ENCODE data around the gene KLKB1.
"Not testable (repeated sequence)": the region's sequence is repeated elsewhere in the genome, so short reads cannot be mapped to it uniquely, and the experiment has no call there.

Gene KLKB1

DNA sequence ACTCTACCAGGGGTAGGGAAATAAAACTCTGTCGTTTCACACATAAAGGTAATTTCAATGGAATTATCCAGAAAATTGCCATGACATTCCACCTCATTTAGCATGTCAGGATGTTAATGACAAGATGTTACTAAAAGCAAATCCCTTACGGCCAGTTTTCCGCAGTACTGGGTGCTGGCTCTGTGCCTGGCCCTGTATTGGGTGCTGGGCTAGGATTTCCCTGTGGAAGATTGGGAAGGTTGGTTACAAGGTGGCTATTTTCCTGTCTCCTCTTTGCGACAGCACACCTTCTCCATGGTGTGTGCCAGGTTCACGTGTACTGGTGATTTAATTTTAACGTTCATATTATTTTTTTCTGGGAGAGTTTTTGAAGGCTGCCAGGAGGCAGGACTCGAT is 13.1 kb downstream of the KLKB1 start:
- ChIA-PET POLR2A (no interaction called here), CTCF (no interaction called here)
- TF ChIP-seq BHLHE40 (IDR thresholded peaks at IDR 0.05; ENCODE audit: borderline replicate concordance) (no peak), SUZ12 (IDR thresholded peaks at IDR 0.05) (no peak), FOXM1 (IDR thresholded peaks at IDR 0.05; ENCODE audit: borderline replicate concordance) (no peak), CTBP1 (IDR thresholded peaks at IDR 0.05; ENCODE audit: borderline replicate concordance) (no peak), ZNF384 (IDR thresholded peaks at IDR 0.05) (no peak), L3MBTL2 (conservative IDR thresholded peaks at IDR 0.05) (no peak), ARNT (IDR thresholded peaks at IDR 0.05) (no peak), TARDBP (IDR thresholded peaks at IDR 0.05) (no peak), NFRKB (IDR thresholded peaks at IDR 0.05) (no peak), SP1 (IDR thresholded peaks at IDR 0.05) (no peak), FOXA1 (IDR thresholded peaks at IDR 0.05) (no peak), HDGF (IDR thresholded peaks at IDR 0.05; ENCODE audit: borderline replicate concordance) (no peak), FOXK2 (IDR thresholded peaks at IDR 0.05) (no peak), LEF1 (IDR thresholded peaks at IDR 0.05; ENCODE audit: borderline replicate concordance) (no peak), ELF4 (IDR thresholded peaks at IDR 0.05) (no peak)
- TF ChIP-seq, protein P1, sequence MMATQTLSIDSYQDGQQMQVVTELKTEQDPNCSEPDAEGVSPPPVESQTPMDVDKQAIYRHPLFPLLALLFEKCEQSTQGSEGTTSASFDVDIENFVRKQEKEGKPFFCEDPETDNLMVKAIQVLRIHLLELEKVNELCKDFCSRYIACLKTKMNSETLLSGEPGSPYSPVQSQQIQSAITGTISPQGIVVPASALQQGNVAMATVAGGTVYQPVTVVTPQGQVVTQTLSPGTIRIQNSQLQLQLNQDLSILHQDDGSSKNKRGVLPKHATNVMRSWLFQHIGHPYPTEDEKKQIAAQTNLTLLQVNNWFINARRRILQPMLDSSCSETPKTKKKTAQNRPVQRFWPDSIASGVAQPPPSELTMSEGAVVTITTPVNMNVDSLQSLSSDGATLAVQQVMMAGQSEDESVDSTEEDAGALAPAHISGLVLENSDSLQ (IDR thresholded peaks at IDR 0.05): no peak
- no peak for DNase-seq (ENCODE audit: extremely low spot score)

DNA sequence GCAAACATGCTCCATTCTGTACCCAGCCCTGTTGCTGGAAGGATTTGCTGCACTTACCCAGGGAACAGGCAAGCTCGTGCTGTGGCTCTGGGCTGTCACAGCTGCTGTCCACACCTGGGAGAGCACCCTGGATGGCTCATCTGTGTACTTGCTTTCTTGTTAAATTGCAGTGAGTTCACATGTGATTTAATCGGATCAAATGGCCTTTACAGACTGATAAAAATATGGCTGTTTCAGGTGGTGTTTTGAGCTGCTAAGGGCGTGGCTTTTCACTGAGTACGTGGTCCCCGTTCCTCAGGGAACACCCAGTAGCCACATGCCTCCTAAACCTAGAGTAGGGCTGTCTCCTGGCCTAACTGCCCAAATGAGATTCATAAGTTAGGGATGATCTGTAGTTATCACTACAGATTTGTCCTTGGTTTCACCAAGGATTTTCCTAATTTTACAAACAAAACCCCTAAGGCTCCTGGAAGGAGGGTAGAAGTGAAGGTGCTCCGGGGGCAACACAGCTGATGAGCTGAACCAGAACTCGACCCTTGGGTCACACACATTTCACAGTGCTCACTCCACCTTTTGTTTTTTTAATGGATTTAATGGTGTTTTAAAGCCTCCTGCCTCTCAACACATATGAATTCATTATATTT is 13.7 kb downstream of the KLKB1 start:
- no peak for DNase-seq (ENCODE audit: extremely low spot score)
- CTCF ChIA-PET: no interaction called here
- POLR2A ChIA-PET: no interaction called here
- TF ChIP-seq L3MBTL2 (conservative IDR thresholded peaks at IDR 0.05) (no peak), ARNT (IDR thresholded peaks at IDR 0.05) (no peak), ZNF384 (IDR thresholded peaks at IDR 0.05) (no peak)

DNA sequence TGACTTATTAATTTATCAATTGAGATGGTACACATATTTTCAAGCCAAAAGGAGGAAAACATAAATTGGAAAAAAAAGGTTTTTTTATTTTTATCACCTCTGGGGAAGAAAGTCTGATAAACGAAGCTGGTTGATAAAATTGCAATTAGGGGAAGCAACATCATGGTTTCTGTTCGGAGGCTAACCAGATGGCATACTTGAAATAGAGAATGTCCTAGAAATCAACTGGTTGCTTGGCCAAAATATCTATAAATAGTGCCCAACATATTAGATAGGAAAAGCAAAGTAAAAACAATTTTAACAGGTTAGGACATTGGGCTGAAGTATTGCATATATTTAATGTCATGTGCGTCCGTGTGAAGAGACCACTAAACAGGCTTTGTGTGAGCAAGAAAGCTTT is 14.3 kb downstream of the KLKB1 start:
- TF ChIP-seq FOXM1 (IDR thresholded peaks at IDR 0.05; ENCODE audit: borderline replicate concordance) (no peak), ELF4 (IDR thresholded peaks at IDR 0.05) (no peak), HDGF (IDR thresholded peaks at IDR 0.05; ENCODE audit: borderline replicate concordance) (no peak), NFRKB (IDR thresholded peaks at IDR 0.05) (no peak), FOXA1 (IDR thresholded peaks at IDR 0.05) (no peak), SP1 (IDR thresholded peaks at IDR 0.05) (no peak), FOXK2 (IDR thresholded peaks at IDR 0.05) (no peak), TARDBP (IDR thresholded peaks at IDR 0.05) (no peak)
- TF ChIP-seq, protein P1 (IDR thresholded peaks at IDR 0.05): no peak
- CTCF ChIA-PET: no interaction called here
- POLR2A ChIA-PET: no interaction called here
- no peak for DNase-seq (ENCODE audit: extremely low spot score)

DNA sequence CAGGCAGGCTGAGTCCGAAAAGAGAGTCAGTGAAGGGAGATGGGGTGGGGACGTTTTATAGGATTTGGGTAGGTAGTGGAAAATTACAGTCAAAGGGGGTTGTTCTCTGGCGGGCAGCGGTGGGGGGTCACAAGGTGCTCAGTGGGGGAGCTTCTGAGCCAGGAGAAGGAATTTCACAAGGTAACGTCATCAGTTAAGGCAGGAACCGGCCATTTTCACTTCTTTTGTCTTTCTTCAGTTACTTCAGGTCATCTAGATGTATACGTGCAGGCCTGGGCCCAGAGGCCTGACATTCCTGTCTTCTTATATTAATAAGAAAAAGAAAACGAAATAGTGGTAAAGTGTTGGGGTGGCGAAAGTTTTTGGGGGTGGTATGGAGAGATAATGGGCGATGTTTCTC is 14.7 kb downstream of the KLKB1 start:
- DNase-seq (ENCODE audit: extremely low spot score); POLR2A ChIA-PET; CTCF ChIA-PET: not testable (repeated sequence)

DNA sequence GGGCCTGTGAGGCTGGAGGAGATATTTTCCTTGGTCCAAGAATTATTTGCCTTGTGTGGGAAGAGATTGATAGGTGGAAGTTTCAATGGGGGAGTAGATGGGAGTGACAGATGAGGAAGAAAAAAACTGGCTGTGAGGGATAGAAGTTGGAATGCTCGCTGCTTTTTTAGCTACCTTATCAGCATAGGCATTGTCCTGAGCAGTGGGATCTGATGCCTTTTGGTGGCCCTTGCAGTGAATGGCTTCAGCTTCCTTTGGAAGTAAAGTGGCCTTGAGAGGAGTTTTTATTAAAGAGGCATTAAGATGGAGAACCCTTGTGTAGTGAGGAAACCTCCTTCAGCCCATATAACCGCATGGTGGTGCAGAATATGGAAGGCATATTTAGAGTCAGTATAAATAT is 16.0 kb downstream of the KLKB1 start:
- ChIA-PET CTCF (no interaction called here), POLR2A (no interaction called here)
- TF ChIP-seq L3MBTL2 (conservative IDR thresholded peaks at IDR 0.05) (no peak), TARDBP (IDR thresholded peaks at IDR 0.05) (no peak), FOXK2 (IDR thresholded peaks at IDR 0.05) (no peak), BHLHE40 (IDR thresholded peaks at IDR 0.05; ENCODE audit: borderline replicate concordance) (no peak), ARNT (IDR thresholded peaks at IDR 0.05) (no peak), FOXA1 (IDR thresholded peaks at IDR 0.05) (no peak), ZNF384 (IDR thresholded peaks at IDR 0.05) (no peak), SUZ12 (IDR thresholded peaks at IDR 0.05) (no peak), LEF1 (IDR thresholded peaks at IDR 0.05; ENCODE audit: borderline replicate concordance) (no peak), NFRKB (IDR thresholded peaks at IDR 0.05) (no peak), CTBP1 (IDR thresholded peaks at IDR 0.05; ENCODE audit: borderline replicate concordance) (no peak), SP1 (IDR thresholded peaks at IDR 0.05) (no peak), HDGF (IDR thresholded peaks at IDR 0.05; ENCODE audit: borderline replicate concordance) (no peak), FOXM1 (IDR thresholded peaks at IDR 0.05; ENCODE audit: borderline replicate concordance) (no peak), ELF4 (IDR thresholded peaks at IDR 0.05) (no peak)
- TF ChIP-seq, protein P1 (IDR thresholded peaks at IDR 0.05): no peak
- DNase-seq (ENCODE audit: extremely low spot score): no peak

DNA sequence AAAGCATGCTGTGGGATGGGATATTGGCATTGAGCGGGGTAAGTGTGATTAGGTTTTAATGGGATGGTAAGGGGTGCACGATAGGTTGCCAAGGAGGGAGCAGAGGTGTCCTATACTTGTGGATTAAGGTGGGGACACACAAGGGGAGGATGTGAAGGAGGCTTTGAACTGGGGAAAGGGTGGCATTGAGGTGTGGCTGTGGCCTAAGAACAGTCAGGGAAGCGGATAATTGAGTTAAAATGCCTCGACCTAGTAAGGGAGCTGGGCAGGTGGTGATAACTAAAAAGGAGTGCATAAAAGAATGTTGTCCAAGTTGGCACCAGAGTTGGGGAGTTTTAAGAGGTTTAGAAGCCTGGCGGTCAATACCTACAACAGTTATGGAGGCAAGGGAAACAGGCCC is 17.5 kb downstream of the KLKB1 start:
- ChIA-PET CTCF (no interaction called here), POLR2A (no interaction called here)
- DNase-seq (ENCODE audit: extremely low spot score): no peak
- no peak for TF ChIP-seq CTBP1 (IDR thresholded peaks at IDR 0.05; ENCODE audit: borderline replicate concordance)
- no peak for TF ChIP-seq FOXM1 (IDR thresholded peaks at IDR 0.05; ENCODE audit: borderline replicate concordance)
- no peak for TF ChIP-seq ZNF384 (IDR thresholded peaks at IDR 0.05)
- TF ChIP-seq FOXK2 (IDR thresholded peaks at IDR 0.05): no peak
- no peak for TF ChIP-seq NFRKB (IDR thresholded peaks at IDR 0.05)
- TF ChIP-seq FOXA1 (IDR thresholded peaks at IDR 0.05): no peak
- TF ChIP-seq, protein P1 (IDR thresholded peaks at IDR 0.05): no peak
- no peak for TF ChIP-seq LEF1 (IDR thresholded peaks at IDR 0.05; ENCODE audit: borderline replicate concordance)
- no peak for TF ChIP-seq ARNT (IDR thresholded peaks at IDR 0.05)
- no peak for TF ChIP-seq ELF4 (IDR thresholded peaks at IDR 0.05)
- no peak for TF ChIP-seq TARDBP (IDR thresholded peaks at IDR 0.05)
- TF ChIP-seq SP1 (IDR thresholded peaks at IDR 0.05): no peak
- no peak for TF ChIP-seq SUZ12 (IDR thresholded peaks at IDR 0.05)
- no peak for TF ChIP-seq L3MBTL2 (conservative IDR thresholded peaks at IDR 0.05)
- no peak for TF ChIP-seq HDGF (IDR thresholded peaks at IDR 0.05; ENCODE audit: borderline replicate concordance)
- no peak for TF ChIP-seq BHLHE40 (IDR thresholded peaks at IDR 0.05; ENCODE audit: borderline replicate concordance)

DNA sequence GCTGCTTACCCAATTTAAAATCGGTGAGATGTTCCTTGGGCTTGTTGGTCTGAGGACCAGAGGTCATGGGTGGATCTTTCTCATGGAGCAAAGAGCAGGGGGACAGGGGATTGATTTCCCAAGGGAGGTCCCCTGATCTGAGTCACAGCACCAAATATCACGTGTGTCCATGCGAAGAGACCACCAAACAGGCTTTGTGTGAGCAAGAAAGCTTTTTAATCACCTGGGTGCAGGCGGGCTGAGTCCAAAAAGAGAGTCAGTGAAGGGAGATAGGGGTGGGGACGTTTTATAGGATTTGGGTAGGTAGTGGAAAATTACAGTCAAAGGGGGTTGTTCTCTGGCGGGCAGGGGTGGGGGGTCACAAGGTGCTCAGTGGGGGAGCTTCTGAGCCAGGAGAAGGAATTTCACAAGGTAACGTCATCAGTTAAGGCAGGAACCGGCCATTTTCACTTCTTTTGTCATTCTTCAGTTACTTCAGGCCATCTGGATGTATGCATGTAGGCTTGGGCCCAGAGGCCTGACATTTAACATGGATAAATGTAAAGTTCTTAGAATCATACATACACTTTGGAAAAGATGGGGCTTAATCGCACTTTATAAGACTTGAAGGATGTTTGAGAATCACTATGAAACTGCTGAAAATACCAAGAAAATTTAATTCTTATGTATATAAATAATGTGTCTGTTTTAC is 19.9 kb downstream of the KLKB1 start:
- POLR2A ChIA-PET: interaction anchor here (0.6 kb wide), 1 partner anchor 176 kb away, joined by 3 read pairs; no protein-coding TSS in a partner anchor
- CTCF ChIA-PET; DNase-seq (ENCODE audit: extremely low spot score): not testable (repeated sequence)
